ENCODE results near the gene MN1. TPM values are rescaled to one million over a fixed set of nuclear protein-coding genes. Genes with fewer than 3 reads are reported as not detected.
A peak's percentile ranks its signal among the peaks of the same experiment; 100 is the strongest.

The MN1 gene
- total and polyA plus RNA-seq, 7 donors, result 4.3 to 39.3 (median 17.6) TPM

DNA sequence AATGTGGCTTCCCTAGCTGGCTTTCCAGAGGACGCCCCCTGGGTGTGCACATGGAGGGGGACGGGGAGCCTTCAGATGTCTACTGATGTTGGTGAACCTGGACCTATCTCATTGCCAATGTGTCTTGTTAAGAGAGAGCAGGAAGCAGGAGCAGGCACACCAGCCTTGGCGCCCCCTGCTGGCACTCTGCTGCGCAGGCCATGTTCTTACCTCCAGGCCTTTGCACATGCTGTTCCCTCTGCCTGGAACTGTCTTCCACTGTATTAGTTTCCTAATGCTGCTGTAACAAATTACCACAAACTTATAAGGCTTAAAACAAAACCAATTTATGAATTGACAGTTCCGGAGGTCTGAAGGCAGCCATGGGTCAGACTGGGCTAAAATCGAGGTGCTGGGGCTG, 23.6 kb upstream of the MN1 start:
- WGBS, 3 donors, result 92 to 93% (median 93%) methylated on average over 6 of the region's 6 CpGs
- intact Hi-C loops (cut with DNase I), result loop anchor here in 1 of 2 donors (5.0 kb wide), 1 partner anchor 1068 kb away; no protein-coding TSS in a partner anchor
- H3K9me3 ChIP-seq, result no peaks in the 10 kb centered on the region
- TF ChIP-seq, protein P1, sequence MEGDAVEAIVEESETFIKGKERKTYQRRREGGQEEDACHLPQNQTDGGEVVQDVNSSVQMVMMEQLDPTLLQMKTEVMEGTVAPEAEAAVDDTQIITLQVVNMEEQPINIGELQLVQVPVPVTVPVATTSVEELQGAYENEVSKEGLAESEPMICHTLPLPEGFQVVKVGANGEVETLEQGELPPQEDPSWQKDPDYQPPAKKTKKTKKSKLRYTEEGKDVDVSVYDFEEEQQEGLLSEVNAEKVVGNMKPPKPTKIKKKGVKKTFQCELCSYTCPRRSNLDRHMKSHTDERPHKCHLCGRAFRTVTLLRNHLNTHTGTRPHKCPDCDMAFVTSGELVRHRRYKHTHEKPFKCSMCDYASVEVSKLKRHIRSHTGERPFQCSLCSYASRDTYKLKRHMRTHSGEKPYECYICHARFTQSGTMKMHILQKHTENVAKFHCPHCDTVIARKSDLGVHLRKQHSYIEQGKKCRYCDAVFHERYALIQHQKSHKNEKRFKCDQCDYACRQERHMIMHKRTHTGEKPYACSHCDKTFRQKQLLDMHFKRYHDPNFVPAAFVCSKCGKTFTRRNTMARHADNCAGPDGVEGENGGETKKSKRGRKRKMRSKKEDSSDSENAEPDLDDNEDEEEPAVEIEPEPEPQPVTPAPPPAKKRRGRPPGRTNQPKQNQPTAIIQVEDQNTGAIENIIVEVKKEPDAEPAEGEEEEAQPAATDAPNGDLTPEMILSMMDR (IDR thresholded peaks at IDR 0.05), result peak; percentile 20
- H3K36me3 ChIP-seq (ENCODE audit: insufficient read depth in 1 of 2, low read depth in 1 of 2), result no peaks in the 10 kb centered on the region
- H3K27ac ChIP-seq, result no peak overlapping the region
- no peaks in the 10 kb centered on the region for H3K4me1 ChIP-seq
- DNase-seq, result no peak
- H3K27me3 ChIP-seq (ENCODE audit: insufficient read depth in 3 of 3, low read length in 2 of 3), result peaks cover 0 to 2% (median 0%) of the 10 kb centered on the region in 3 donors
- no peak overlapping the region for H3K4me3 ChIP-seq
- no peak for ATAC-seq

DNA sequence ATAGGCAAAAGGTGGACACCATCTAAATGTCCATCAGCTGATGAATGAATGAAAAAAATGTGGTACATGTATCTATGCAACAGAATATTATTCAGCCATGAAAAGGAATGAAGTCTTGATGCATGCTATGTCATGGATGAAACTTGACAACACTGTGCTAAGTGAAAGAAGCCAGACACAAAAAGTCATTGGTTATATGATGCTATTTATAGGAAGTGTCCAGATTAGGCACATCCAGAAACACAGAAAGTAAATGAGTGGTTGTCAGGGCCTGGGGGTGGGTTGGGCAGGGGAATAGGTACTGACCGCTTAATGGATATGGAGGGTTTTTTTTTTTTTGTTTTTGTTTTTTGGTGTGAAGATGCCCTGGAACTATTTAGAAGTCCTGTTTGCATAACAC, 21.7 kb upstream of the MN1 start:
- no peak overlapping the region for H3K4me3 ChIP-seq
- ATAC-seq (no peak), DNase-seq (no peak)
- intact Hi-C loops (cut with DNase I), result no loop called here
- H3K27me3 ChIP-seq (ENCODE audit: insufficient read depth in 3 of 3, low read length in 2 of 3), result peaks cover 0 to 2% (median 0%) of the 10 kb centered on the region in 3 donors
- H3K9me3 ChIP-seq, result no peaks in the 10 kb centered on the region
- H3K36me3 ChIP-seq (ENCODE audit: insufficient read depth in 1 of 2, low read depth in 1 of 2), result no peaks in the 10 kb centered on the region
- H3K27ac ChIP-seq, result no peak overlapping the region
- TF ChIP-seq, protein P1 (IDR thresholded peaks at IDR 0.05), result no peak
- no peaks in the 10 kb centered on the region for H3K4me1 ChIP-seq
- WGBS, 3 donors, result 42 to 100% (median 98%) methylated on average over 1 of the region's 1 CpG

DNA sequence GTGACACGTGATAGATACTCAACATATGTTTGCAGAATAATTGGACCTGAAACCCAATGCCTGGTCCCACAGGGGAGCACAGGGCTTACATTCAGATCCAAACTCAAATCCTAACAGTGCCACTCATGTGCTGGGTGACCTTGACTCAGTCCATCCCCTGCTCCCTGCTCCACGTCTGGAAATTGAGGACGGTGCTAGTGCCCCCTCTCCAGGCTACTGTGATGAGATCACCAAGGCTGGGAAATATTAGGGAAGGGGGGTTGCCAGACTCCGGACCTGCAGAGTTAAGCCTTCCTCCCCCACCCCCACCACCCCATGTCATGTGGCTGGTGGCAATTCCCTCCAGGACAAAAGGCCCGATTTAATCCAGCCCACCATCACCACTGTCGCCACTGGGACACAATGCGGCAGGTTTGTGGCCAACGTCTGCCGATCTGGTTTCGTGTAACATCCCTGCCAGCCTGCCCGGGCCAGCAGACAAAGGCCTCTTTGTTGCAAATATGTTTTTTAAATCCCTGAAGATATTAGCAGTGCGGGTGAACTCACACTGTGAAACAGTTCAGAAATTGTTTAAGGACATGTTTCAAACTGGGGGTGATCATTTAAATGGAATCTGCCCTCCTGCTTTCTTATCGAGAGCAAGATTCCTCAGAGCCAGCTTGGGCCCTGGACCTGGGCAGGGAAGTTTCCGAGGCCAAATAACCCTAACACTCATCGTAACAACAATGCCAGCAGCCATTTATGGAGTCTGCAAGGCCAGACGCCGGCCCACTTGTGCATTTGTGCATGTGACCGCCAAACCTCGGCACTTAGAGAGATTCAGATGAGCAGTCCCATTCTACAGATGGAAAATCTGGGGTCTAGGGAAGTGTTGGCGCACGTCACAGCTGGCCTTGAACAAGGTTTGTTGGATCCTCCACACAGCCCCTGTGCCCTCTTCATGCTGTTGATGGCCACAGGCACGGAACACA, 19.6 kb upstream of the MN1 start:
- no peaks in the 10 kb centered on the region for H3K36me3 ChIP-seq (ENCODE audit: insufficient read depth in 1 of 2, low read depth in 1 of 2)
- no peaks in the 10 kb centered on the region for H3K9me3 ChIP-seq
- H3K4me3 ChIP-seq, result no peak overlapping the region
- intact Hi-C loops (cut with DNase I), result no loop called here
- H3K27me3 ChIP-seq (ENCODE audit: insufficient read depth in 3 of 3, low read length in 2 of 3), result no peaks in the 10 kb centered on the region
- ATAC-seq, result peak in 2 of 4 donors; percentile 19 to 39
- no peak for DNase-seq
- no peaks in the 10 kb centered on the region for H3K4me1 ChIP-seq
- H3K27ac ChIP-seq, result no peak overlapping the region
- 41 to 50% (median 46%) methylated on average over 22 of the region's 22 CpGs for WGBS, 3 donors
- TF ChIP-seq, protein P1 (IDR thresholded peaks at IDR 0.05), result no peak

DNA sequence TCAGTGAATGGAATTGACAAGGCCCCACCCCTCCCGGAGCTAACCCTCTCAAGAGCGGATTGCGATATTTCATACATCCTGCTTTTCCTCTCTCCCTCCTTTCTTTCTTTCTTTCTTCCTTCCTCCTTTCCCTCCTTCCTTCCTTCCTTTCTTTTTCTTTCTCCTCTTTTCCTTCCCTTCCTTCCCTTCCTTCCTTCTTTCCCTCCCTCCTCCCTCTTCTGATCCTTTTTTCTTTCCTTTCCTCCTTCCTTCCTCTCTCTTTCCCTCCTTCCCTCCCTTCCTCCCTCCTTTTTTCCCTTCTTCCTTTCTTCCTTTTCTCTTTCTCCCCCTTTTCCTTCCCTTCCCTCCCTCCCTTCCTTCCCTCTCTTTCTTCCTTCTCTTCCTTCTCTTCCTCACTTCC, 15.0 kb upstream of the MN1 start:
- no peak for DNase-seq
- Histone ChIP-seq H3K4me1 (no peaks in the 10 kb centered on the region), H3K4me3 (no peak overlapping the region), H3K27me3 (ENCODE audit: insufficient read depth in 3 of 3, low read length in 2 of 3) (no peaks in the 10 kb centered on the region), H3K36me3 (ENCODE audit: insufficient read depth in 1 of 2, low read depth in 1 of 2) (no peaks in the 10 kb centered on the region), H3K9me3 (no peaks in the 10 kb centered on the region), H3K27ac (no peak overlapping the region)
- ATAC-seq, result no peak
- TF ChIP-seq, protein P1 (IDR thresholded peaks at IDR 0.05), result no peak
- intact Hi-C loops (cut with DNase I), result no loop called here
- 87 to 94% (median 87%) methylated on average over 3 of the region's 3 CpGs for WGBS, 3 donors
